ENCODE data around the gene RARA.

Gene RARA

DNA sequence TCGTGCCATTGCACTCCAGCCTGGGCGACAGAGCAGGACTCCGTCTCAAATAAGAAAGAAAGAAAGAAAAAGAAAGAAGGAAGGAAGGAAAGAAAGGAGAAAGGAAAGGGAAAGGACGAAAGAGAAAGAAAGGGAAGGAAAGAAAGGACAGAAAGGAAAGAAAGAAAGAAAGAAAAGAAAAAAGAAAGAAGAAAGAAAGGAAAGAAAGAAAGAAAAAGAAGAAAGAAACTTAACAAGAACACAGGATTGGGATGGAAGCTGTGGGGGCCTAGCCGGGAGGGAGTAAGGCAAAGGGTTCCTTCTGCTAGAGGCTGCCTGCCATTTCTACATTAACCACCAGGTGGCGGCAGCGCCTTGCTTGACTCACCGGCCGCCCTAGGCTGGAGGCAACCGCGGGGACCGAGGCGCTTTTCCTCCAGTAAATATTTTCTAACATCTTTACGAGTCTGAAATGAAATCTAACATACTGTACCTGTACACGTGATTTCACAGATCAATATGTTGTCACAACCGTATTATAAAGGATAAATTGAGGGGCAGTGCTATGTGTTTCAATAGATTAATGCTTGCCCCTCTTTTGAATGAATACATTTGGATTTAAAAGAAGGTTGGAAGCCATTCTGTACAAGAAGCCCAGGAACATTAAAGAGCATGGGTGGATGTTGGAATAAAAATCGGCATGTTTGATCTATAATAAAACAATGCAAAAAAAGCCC is 49.5 kb downstream of the RARA start:
- TF ChIP-seq BACH2 (CRISPR knock-in tag; IDR thresholded peaks at IDR 0.05; ENCODE audit: borderline replicate concordance) (no peak), POU6F1 (CRISPR knock-in tag; IDR thresholded peaks at IDR 0.05; ENCODE audit: borderline replicate concordance, low read depth) (no peak), SNAI2 (CRISPR knock-in tag; IDR thresholded peaks at IDR 0.05) (no peak), ESRRG (CRISPR knock-in tag; IDR thresholded peaks at IDR 0.05) (no peak), TSHZ2 (CRISPR knock-in tag; IDR thresholded peaks at IDR 0.05) (no peak), ZNF8 (CRISPR knock-in tag; IDR thresholded peaks at IDR 0.05) (no peak), ARNTL (CRISPR knock-in tag; IDR thresholded peaks at IDR 0.05; ENCODE audit: borderline replicate concordance, low read depth) (no peak), CSDC2 (CRISPR knock-in tag; IDR thresholded peaks at IDR 0.05) (no peak), PPARA (CRISPR knock-in tag; IDR thresholded peaks at IDR 0.05; ENCODE audit: borderline replicate concordance) (no peak), GLIS3 (CRISPR knock-in tag; IDR thresholded peaks at IDR 0.05) (no peak), CREB5 (CRISPR knock-in tag; IDR thresholded peaks at IDR 0.05; ENCODE audit: low read depth) (no peak), TCF4 (CRISPR knock-in tag; IDR thresholded peaks at IDR 0.05; ENCODE audit: borderline replicate concordance) (no peak), ZNF70 (CRISPR knock-in tag; IDR thresholded peaks at IDR 0.05) (no peak), OSR1 (CRISPR knock-in tag; IDR thresholded peaks at IDR 0.05) (no peak)
- TF ChIP-seq, protein P1, sequence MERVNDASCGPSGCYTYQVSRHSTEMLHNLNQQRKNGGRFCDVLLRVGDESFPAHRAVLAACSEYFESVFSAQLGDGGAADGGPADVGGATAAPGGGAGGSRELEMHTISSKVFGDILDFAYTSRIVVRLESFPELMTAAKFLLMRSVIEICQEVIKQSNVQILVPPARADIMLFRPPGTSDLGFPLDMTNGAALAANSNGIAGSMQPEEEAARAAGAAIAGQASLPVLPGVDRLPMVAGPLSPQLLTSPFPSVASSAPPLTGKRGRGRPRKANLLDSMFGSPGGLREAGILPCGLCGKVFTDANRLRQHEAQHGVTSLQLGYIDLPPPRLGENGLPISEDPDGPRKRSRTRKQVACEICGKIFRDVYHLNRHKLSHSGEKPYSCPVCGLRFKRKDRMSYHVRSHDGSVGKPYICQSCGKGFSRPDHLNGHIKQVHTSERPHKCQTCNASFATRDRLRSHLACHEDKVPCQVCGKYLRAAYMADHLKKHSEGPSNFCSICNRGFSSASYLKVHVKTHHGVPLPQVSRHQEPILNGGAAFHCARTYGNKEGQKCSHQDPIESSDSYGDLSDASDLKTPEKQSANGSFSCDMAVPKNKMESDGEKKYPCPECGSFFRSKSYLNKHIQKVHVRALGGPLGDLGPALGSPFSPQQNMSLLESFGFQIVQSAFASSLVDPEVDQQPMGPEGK (CRISPR knock-in tag; IDR thresholded peaks at IDR 0.05; ENCODE audit: borderline replicate concordance) = no peak; the same call in 1 of the 2 replicates
- TF ChIP-seq, protein P2, sequence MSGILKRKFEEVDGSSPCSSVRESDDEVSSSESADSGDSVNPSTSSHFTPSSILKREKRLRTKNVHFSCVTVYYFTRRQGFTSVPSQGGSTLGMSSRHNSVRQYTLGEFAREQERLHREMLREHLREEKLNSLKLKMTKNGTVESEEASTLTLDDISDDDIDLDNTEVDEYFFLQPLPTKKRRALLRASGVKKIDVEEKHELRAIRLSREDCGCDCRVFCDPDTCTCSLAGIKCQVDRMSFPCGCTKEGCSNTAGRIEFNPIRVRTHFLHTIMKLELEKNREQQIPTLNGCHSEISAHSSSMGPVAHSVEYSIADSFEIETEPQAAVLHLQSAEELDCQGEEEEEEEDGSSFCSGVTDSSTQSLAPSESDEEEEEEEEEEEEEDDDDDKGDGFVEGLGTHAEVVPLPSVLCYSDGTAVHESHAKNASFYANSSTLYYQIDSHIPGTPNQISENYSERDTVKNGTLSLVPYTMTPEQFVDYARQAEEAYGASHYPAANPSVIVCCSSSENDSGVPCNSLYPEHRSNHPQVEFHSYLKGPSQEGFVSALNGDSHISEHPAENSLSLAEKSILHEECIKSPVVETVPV (CRISPR knock-in tag; IDR thresholded peaks at IDR 0.05) = no peak
- peak; percentile 79 for ATAC-seq

GRCh38 chr17:40360091-40360490 is 51.1 kb downstream of the RARA start:
- TF ChIP-seq TOX (CRISPR knock-in tag; IDR thresholded peaks at IDR 0.05; ENCODE audit: borderline replicate concordance) = no peak
- no peak for TF ChIP-seq CSDC2 (CRISPR knock-in tag; IDR thresholded peaks at IDR 0.05)
- TF ChIP-seq PPARA (CRISPR knock-in tag; IDR thresholded peaks at IDR 0.05; ENCODE audit: borderline replicate concordance) = no peak
- no peak for TF ChIP-seq OSR1 (CRISPR knock-in tag; IDR thresholded peaks at IDR 0.05)
- no peak for TF ChIP-seq ZNF565 (CRISPR knock-in tag; conservative IDR thresholded peaks at IDR 0.05; ENCODE audit: low read depth)
- TF ChIP-seq TCF4 (CRISPR knock-in tag; IDR thresholded peaks at IDR 0.05; ENCODE audit: borderline replicate concordance) = no peak
- TF ChIP-seq, protein P2 (CRISPR knock-in tag; IDR thresholded peaks at IDR 0.05) = no peak
- no peak for TF ChIP-seq ESRRG (CRISPR knock-in tag; IDR thresholded peaks at IDR 0.05)
- no peak for TF ChIP-seq GLIS3 (CRISPR knock-in tag; IDR thresholded peaks at IDR 0.05)
- no peak for TF ChIP-seq ZNF70 (CRISPR knock-in tag; IDR thresholded peaks at IDR 0.05)
- TF ChIP-seq ZNF8 (CRISPR knock-in tag; IDR thresholded peaks at IDR 0.05) = no peak
- TF ChIP-seq ZC3H10 (CRISPR knock-in tag; IDR thresholded peaks at IDR 0.05) = no peak
- no peak for TF ChIP-seq ISL1 (CRISPR knock-in tag; IDR thresholded peaks at IDR 0.05)
- no peak for TF ChIP-seq ZFP30 (CRISPR knock-in tag; IDR thresholded peaks at IDR 0.05)
- TF ChIP-seq TSHZ2 (CRISPR knock-in tag; IDR thresholded peaks at IDR 0.05) = no peak
- no peak for TF ChIP-seq SNAI2 (CRISPR knock-in tag; IDR thresholded peaks at IDR 0.05)
- ATAC-seq = no peak
